ENCODE data around the gene OPN1MW3.
A peak's percentile ranks its signal among the peaks of the same experiment; 100 is the strongest.
"Not testable (repeated sequence)": the region's sequence is repeated elsewhere in the genome, so short reads cannot be mapped to it uniquely, and the experiment has no call there.

The OPN1MW3 gene

DNA sequence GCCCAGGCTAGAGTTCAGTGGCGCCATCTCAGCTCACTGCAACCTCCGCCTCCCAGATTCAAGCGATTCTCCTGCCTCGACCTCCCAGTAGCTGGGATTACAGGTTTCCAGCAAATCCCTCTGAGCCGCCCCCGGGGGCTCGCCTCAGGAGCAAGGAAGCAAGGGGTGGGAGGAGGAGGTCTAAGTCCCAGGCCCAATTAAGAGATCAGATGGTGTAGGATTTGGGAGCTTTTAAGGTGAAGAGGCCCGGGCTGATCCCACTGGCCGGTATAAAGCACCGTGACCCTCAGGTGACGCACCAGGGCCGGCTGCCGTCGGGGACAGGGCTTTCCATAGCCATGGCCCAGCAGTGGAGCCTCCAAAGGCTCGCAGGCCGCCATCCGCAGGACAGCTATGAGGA lies at the start of gene OPN1MW3:
Gene OPN1MW3 (plus strand): TSS at position 301 of the 400 bp plus-strand sequence. CDS start 38 bp downstream, at position 339.
- FAIRE-seq, result not testable (repeated sequence)

DNA sequence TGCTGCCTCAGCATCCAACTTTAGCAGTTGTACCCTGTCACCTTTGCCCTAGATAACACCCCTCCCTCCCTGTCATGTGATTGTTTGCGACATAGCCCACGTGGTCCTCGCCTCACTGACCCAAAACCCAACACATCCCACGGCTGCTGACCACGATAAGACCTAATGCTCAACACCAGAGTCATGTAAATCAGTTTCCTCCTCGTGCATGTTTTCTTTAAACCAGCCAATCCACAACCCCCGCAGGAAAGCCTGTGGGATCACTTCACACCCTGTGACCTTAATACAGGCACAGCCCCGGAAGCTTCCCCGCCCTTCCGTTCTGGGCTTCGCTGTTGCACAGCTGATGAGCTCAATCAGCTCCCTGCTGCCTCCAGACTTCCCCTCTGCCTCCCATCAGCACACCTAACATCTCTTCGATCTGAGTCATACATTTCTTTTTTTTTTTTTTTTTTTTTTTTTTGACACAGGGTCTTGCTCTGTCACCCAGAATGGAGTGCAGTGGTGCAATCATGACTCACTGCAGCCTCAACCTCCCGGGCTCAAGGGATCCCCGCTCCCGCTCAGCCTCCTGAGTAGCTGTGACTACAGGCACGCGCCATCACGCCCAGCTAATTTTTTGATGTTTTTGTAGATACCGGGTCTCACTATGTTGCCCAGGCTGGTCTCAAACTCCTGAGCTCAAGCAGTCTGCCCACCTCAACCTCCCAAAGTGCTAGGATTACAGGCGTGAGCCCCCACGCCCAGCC lies 47.5 kb upstream of the OPN1MW3 start:
- peak; percentile 58 for FAIRE-seq

DNA sequence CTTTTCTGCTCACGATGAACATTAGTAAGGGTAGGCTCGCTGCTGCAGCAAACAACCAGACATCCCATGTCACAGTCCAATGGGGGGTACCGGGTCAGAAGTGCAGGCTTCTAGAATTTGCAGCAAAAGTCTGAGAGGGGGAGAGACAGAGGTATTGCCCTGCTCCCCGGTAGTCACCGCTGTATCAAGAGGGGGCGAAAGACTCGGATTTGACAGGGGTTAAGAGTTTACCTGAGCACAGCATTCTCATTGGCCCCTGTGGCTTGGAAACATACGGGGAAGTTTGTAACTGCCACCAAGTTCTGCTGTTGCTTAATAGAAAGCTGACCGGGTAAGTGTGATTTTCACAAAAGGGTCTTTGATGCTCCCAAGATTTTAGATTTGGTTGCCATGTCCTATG lies 46.3 kb upstream of the OPN1MW3 start:
- not testable (repeated sequence) for FAIRE-seq

DNA sequence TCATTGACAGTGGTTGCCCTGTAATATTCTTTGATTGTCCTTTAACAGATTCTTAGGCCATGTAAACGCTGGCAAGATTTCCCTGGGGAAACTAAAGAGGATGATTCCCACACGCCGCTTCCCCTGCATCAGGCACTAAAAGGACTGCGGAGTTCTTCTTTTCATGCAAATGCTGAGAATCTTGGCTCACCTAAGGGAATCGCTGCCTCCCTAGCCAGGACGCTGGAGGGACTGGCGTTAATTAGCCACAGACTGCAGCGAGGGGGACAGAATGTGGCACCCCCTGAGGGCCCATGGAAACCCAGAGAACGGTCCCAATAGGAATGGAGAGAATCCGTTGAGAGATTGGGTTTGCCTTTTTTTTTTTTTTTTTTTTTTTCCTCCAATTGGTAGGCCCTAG lies 45.9 kb upstream of the OPN1MW3 start:
- FAIRE-seq, result not testable (repeated sequence)

DNA sequence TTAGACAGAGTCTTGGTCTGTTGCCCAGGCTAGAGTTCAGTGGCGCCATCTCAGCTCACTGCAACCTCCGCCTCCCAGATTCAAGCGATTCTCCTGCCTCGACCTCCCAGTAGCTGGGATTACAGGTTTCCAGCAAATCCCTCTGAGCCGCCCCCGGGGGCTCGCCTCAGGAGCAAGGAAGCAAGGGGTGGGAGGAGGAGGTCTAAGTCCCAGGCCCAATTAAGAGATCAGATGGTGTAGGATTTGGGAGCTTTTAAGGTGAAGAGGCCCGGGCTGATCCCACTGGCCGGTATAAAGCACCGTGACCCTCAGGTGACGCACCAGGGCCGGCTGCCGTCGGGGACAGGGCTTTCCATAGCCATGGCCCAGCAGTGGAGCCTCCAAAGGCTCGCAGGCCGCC lies 37.9 kb upstream of the OPN1MW3 start, which contains the start of gene OPN1MW2:
Gene OPN1MW2 (plus strand): TSS at position 301 of the 400 bp plus-strand sequence. CDS start 60 bp downstream, at position 361.
- FAIRE-seq, result not testable (repeated sequence)

DNA sequence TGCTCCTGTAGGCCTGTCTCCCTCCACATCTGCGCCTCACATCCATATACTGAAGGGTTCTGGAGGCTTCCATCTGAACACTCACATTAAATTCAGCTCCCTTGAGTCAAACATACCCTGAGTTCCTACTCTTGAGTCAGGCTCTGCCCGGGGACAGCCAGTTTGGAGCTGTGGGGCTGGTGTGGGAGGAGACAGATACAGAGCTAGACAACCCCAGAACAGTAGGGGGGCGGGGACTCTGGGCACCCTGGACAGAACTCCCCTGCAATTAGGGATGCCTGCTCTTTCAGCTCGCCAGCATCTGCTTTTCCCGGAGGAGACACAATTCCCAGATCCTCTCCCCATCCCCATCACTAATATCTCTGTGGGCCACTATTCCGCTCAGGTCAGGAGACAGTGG lies 32.1 kb upstream of the OPN1MW3 start:
- not testable (repeated sequence) for FAIRE-seq

DNA sequence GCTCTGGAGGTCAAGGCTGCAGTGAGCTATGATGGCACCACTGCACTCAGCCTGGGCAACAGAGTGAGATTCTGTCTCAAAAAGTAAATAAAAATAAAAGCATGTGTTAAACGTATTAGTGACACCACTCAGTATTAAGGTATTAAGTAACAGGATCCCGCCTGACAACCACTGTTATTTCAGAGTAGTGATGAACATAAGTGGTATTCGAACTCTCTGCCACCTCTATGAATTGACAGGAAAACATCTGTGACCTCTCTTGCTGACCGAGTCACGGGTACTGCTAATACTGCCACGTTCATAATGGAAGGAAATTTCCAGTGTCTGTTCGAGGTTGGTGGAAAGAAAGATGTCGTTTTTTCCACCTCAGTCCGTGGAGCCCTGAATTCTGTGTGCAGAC lies 30.7 kb upstream of the OPN1MW3 start:
- FAIRE-seq, result not testable (repeated sequence)

DNA sequence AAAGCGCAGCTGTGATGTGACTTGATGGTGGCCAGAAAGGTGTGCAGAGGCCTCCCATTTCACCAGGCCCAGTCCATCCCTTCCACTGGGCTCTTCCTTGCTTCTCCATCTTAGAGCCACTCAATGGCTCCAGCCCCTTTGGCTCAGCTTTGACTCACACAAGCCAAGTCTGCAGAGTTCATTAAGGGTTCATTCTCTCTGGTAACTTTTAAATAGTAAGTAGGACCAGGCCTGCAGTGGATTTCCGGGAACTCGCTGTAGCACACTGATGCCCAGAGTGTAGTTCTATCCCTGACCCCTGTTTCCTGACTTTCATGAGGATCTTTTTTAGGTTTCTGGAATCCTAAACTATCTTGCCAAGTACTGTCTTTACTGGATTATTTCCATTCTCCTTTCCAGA lies 25.9 kb upstream of the OPN1MW3 start:
- FAIRE-seq, result not testable (repeated sequence)

DNA sequence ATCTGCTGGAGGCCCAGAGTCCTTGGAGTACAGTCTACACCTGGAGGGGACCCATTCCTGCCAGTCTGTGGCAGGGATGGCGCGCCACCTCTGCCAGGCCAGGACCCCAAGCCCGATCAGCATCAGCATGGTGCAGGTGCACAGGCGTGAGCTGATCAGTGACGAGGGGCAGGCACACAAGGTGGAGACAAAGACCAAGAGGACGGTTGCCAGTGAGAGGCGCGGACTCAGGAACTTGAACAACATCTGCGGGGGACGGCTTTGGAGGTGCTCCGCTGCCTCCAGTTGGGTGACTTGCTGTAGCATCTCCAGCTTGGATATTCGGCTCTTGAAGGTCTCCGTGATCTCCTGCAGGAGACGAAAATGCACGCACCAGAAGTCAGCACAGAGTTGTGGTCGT lies 23.8 kb upstream of the OPN1MW3 start:
- FAIRE-seq, result not testable (repeated sequence)

DNA sequence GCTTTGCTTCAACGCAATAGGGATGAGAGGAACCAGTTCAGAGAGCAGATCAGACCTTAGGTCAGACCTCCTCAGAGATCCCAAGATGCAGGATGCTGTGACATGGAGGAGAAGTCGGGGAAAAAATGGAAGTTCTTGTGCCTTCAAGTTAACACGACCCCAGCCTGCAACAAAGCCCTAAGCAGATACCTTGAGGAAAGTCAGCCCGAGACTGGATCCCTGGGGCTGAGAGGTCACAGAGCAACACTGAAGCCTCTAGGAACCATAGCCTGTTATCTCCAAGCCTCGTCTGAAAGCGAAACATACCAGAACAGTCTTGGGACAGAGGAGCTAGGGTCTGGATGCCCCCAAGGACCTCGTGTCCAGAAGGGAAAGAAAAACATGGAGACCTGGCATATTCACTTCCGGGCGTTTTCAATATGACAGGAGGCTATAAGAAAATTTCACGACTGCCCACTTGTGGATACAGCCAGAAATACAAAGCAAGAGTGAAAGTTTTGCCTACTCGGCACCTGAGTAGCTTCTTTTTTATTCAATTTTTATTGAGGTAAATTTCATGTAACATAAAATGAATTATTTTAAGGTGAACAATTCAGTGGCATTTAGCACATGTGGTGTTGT lies 18.3 kb upstream of the OPN1MW3 start:
- peak; percentile 88 for FAIRE-seq

DNA sequence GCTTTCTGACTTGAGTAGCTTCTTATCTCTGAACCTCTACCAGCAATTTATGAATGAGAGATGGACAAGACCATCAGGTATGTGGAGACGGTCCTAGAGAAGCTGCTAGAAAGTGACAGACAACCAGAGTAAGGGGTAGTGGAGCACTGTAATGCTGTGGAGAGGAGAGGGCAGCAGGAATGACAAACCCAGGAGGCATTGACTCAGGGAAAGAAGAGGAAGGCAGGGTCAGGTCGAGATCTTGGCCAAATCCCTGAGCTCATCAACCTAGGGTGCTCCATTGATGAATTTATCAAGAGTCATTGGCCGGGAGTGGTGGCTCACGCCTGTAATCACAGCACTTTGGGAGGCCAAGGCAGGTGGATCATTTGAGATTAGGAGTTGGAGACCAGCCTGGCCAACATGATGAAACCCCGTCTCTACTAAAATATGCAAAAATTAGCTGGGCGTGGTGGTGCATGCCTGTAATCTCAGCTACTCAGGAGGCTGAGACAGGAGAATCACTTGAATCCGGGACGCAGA lies 17.3 kb upstream of the OPN1MW3 start:
- FAIRE-seq, result not testable (repeated sequence)

DNA sequence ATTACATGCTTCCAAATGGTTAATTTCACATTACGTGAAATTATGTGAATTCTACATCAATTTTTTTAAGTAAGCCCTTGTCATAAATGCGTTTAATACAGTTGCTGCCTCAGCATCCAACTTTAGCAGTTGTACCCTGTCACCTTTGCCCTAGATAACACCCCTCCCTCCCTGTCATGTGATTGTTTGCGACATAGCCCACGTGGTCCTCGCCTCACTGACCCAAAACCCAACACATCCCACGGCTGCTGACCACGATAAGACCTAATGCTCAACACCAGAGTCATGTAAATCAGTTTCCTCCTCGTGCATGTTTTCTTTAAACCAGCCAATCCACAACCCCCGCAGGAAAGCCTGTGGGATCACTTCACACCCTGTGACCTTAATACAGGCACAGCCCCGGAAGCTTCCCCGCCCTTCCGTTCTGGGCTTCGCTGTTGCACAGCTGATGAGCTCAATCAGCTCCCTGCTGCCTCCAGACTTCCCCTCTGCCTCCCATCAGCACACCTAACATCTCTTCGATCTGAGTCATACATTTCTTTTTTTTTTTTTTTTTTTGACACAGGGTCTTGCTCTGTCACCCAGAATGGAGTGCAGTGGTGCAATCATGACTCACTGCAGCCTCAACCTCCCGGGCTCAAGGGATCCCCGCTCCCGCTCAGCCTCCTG lies 9.9 kb upstream of the OPN1MW3 start:
- peak; percentile 95 for FAIRE-seq

DNA sequence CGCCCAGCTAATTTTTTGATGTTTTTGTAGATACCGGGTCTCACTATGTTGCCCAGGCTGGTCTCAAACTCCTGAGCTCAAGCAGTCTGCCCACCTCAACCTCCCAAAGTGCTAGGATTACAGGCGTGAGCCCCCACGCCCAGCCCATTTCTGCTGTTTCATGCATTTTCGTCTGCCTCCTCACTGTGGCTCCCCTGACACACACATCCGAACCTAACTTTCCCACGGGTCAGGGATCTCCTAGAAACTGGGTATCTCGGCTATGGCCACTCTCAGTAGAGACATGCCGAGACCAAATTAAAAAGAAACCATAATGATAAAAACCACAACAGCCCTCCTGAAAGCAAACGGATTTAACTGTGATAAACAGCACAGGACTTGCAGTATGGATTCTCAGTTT lies 9.3 kb upstream of the OPN1MW3 start:
- not testable (repeated sequence) for FAIRE-seq

DNA sequence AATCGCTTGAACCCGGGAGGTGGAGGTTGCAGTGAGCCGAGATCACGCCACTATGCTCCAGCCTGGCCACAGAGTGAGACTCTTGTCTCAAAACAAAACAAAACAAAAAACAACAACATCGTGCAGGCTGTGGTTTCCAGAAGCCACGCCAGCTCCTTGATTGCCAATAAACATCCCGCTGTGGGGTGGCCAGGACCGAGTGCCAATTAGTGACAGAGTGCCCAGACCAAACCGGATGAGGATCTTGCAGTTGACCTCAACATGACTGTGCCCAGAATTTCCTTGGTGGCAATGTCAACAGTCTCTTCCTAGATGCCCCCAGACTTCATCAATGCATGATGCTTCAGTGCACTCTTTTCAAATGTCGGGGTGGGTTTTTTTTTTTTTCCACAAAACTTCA lies 1.3 kb downstream of the OPN1MW3 start:
- not testable (repeated sequence) for FAIRE-seq

DNA sequence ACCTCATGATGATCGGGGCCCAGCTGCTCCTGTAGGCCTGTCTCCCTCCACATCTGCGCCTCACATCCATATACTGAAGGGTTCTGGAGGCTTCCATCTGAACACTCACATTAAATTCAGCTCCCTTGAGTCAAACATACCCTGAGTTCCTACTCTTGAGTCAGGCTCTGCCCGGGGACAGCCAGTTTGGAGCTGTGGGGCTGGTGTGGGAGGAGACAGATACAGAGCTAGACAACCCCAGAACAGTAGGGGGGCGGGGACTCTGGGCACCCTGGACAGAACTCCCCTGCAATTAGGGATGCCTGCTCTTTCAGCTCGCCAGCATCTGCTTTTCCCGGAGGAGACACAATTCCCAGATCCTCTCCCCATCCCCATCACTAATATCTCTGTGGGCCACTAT lies 5.7 kb downstream of the OPN1MW3 start:
- FAIRE-seq, result not testable (repeated sequence)

DNA sequence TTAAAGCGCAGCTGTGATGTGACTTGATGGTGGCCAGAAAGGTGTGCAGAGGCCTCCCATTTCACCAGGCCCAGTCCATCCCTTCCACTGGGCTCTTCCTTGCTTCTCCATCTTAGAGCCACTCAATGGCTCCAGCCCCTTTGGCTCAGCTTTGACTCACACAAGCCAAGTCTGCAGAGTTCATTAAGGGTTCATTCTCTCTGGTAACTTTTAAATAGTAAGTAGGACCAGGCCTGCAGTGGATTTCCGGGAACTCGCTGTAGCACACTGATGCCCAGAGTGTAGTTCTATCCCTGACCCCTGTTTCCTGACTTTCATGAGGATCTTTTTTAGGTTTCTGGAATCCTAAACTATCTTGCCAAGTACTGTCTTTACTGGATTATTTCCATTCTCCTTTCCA lies 11.9 kb downstream of the OPN1MW3 start:
- FAIRE-seq, result not testable (repeated sequence)

DNA sequence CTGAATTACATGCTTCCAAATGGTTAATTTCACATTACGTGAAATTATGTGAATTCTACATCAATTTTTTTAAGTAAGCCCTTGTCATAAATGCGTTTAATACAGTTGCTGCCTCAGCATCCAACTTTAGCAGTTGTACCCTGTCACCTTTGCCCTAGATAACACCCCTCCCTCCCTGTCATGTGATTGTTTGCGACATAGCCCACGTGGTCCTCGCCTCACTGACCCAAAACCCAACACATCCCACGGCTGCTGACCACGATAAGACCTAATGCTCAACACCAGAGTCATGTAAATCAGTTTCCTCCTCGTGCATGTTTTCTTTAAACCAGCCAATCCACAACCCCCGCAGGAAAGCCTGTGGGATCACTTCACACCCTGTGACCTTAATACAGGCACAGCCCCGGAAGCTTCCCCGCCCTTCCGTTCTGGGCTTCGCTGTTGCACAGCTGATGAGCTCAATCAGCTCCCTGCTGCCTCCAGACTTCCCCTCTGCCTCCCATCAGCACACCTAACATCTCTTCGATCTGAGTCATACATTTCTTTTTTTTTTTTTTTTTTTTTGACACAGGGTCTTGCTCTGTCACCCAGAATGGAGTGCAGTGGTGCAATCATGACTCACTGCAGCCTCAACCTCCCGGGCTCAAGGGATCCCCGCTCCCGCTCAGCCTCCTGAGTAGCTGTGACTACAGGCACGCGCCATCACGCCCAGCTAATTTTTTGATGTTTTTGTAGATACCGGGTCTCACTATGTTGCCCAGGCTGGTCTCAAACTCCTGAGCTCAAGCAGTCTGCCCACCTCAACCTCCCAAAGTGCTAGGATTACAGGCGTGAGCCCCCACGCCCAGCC lies 27.3 kb downstream of the OPN1MW3 start:
- FAIRE-seq, result not testable (repeated sequence)

DNA sequence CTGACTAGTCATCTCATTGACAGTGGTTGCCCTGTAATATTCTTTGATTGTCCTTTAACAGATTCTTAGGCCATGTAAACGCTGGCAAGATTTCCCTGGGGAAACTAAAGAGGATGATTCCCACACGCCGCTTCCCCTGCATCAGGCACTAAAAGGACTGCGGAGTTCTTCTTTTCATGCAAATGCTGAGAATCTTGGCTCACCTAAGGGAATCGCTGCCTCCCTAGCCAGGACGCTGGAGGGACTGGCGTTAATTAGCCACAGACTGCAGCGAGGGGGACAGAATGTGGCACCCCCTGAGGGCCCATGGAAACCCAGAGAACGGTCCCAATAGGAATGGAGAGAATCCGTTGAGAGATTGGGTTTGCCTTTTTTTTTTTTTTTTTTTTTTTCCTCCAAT lies 29.0 kb downstream of the OPN1MW3 start:
- FAIRE-seq, result not testable (repeated sequence)

DNA sequence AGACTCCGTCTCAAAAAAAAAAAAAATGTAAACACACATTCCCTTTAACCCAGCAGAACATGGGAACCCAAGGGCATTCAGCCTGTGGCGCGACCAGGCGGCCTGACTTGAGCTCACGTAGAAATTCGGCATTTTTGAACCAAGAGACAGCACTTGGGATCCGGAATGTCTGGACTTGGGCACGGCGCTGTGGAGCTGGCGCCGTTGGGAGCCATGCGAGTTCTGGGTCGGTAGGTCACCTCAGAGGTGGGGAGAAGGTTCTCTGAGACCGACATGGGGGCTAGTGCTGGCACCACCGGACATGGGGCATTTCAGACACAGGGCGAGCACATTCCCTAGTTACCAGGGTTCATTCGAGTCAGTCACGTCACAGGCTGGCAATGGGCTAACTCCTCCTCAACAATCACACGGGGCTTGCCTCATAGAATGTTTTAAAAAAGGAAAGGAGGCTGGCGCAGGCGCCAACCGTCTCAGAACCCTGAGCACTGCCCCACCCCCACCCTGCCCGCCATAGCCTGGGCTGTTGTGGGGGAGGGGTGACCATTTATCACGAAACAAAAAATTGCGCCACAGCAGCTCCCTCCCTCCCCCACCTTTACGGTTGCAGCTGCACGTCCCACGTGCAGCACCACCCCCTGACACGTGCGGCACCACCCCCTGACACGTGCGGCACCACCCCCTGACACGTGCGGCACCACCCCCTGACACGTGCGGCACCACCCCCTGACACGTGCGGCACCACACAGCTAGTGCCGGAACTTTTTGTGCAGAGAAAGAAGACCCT lies 37.6 kb downstream of the OPN1MW3 start, which contains the start of gene TEX28:
Gene TEX28 (minus strand): TSS at position 334 of the 784 bp plus-strand sequence. CDS start 3,007 bp downstream, outside the sequence.
- no peak for FAIRE-seq

DNA sequence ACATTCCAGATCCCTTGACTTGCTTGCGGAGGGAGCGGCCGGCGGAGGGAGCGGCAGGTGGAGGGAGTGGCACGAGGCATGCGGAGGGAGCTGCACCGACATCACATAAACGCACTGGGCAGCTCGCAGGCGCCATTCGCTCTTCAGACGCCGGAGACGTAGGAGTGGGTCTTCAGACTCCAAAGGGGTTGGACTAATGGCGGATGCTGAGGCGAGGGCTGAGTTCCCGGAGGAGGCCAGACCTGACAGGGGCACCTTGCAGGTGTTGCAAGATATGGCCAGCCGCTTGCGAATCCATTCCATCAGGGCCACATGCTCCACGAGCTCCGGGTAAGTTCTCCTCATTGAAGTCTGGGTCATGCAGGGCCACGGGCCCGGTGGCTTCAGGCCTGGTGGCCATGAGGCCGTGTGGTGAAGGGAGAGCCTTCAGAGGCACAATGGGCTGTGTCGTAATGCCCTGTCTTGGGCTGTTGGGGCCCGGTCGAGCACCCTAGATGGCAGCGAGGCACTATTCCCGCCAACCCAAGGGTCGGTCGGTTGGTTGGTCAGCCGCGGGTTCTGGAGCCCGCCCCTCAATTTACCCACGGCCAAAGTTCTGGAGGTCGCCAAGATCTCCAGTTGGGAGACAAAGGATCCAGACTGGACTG lies 38.4 kb downstream of the OPN1MW3 start, which contains the start of gene TKTL1:
Gene TKTL1 (plus strand): TSS at position 132 of the 647 bp plus-strand sequence. CDS start 65 bp downstream, at position 197.
- FAIRE-seq, result no peak

DNA sequence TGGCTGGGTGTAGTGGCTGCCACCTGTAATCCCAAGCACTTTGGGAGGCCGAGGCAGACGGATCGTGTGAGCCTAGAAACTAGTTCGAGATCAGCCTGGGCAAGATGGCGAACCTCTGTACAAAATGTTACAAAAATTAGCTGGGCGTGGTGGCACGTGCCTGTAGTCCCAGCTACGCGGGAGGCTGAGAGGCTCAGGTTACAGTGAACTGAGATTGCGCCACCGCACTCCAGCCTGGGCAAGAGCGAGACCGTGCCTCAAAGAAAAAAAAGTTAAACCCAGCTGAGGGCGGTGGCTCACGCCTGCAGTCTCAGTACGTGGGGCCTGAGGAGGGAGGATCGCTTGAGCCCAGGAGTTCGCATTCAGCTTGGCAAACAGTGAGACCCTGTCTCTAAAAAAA lies 39.3 kb downstream of the OPN1MW3 start:
- FAIRE-seq, result no peak

Measured in colon (tissue), 2 donors.